H1 (cell line): Measurements from ENCODE around the gene TIMP3. TPM values are rescaled to one million over a fixed set of nuclear protein-coding genes. Genes with fewer than 3 reads are reported as not detected.

Experiments used
- CTCF ChIA-PET: fragments of 300-600 bp; sonication (Branson Sonifier 250); formaldehyde crosslinking; loops from one replicate; lab custom pipeline; 2021; ENCODE audit not compliant: partially characterized antibody; lab: Charles Lee
- POLR2A ChIA-PET: fragments of 300-600 bp; sonication (Branson Sonifier 250); formaldehyde crosslinking; loops from one replicate; lab custom pipeline; 2021; ENCODE audit warnings: inconsistent platforms; ENCODE audit not compliant: partially characterized antibody; lab: Charles Lee
- DNase-seq, 2 experiments: peaks; one replicate each; pipeline versions ENCODE4 v3.0.0 to v3.0.0-alpha.2; 2010 to 2022; ENCODE audit warnings: low spot score in 2 of 2, low read depth in 1 of 2, mixed read lengths in 1 of 2
- FAIRE-seq: peaks from 2 replicates; lab custom pipeline; 2011; peaks lifted over from hg19 to GRCh38; lab: Jason Lieb, UNC
- H2AFZ ChIP-seq: 2 replicates; pipeline ENCODE4 v1.8.1; 2012; ENCODE audit warnings: low read length, inconsistent platforms
- H2AK5ac ChIP-seq: 2 replicates; pipeline ENCODE4 v1.6.1; 2013; ENCODE audit warnings: low read depth, low read length
- H2BK120ac ChIP-seq: replicated peaks from 2 replicates; pipeline ENCODE3; 2013; ENCODE audit warnings: low read depth, low read length, inconsistent platforms
- H2BK12ac ChIP-seq: 2 replicates; pipeline ENCODE4 v1.6.1; 2013; ENCODE audit warnings: low read depth, low read length
- H2BK15ac ChIP-seq: 2 replicates; pipeline ENCODE4 v1.6.1; 2013; ENCODE audit warnings: low read length
- H2BK20ac ChIP-seq: 2 replicates; pipeline ENCODE4 v1.6.1; 2013; ENCODE audit warnings: low read length
- H2BK5ac ChIP-seq: 2 replicates; pipeline ENCODE4 v1.6.1; 2013; ENCODE audit warnings: low read depth, low read length
- H3K14ac ChIP-seq: 2 replicates; pipeline ENCODE4 v1.6.1; 2013; ENCODE audit warnings: inconsistent platforms; ENCODE audit not compliant: insufficient read length
- H3K18ac ChIP-seq: 2 replicates; pipeline ENCODE4 v1.6.1; 2013; ENCODE audit warnings: low read length; ENCODE audit errors: extremely low read depth
- H3K23ac ChIP-seq: 2 replicates; pipeline ENCODE4 v1.6.1; 2013; ENCODE audit warnings: inconsistent platforms; ENCODE audit not compliant: insufficient read length
- H3K23me2 ChIP-seq: 2 replicates; pipeline ENCODE4 v1.6.1; 2013; ENCODE audit warnings: low read depth, low read length
- H3K27ac ChIP-seq: 2 replicates; pipeline ENCODE4 v1.6.1; 2011; ENCODE audit warnings: low read depth, low read length, inconsistent platforms
- H3K27me3 ChIP-seq, 4 experiments: replicated peaks in 1 of 4; 1 replicate in 1 of 4; 2 replicates in 3 of 4; pipeline versions ENCODE4 v1.6.1 to v1.8.1; 2011 to 2013; ENCODE audit warnings: low read length in 3 of 4, mild to moderate bottlenecking in 3 of 4, inconsistent platforms in 2 of 4, mixed read lengths in 2 of 4, moderate library complexity in 1 of 4; ENCODE audit not compliant: control insufficient read depth in 3 of 4, insufficient read depth in 3 of 4; ENCODE audit errors: extremely low read depth in 1 of 4
- H3K36me3 ChIP-seq, 4 experiments: 2 replicates each; pipeline versions ENCODE4 v1.6.1 to v1.8.1; 2011 to 2013; ENCODE audit warnings: mild to moderate bottlenecking in 4 of 4, low read length in 3 of 4, moderate library complexity in 2 of 4, control low read depth in 1 of 4, inconsistent platforms in 1 of 4; ENCODE audit not compliant: insufficient read depth in 4 of 4, control insufficient read depth in 2 of 4
- H3K4ac ChIP-seq: replicated peaks from 2 replicates; pipeline ENCODE3; 2013; ENCODE audit warnings: low read length, low read depth, mixed read lengths, inconsistent platforms; ENCODE audit not compliant: insufficient read length
- H3K4me1 ChIP-seq, 4 experiments: replicated peaks in 1 of 4; 1 replicate in 1 of 4; 2 replicates in 3 of 4; pipeline versions ENCODE4 v1.6.1 to v1.8.1; 2011 to 2013; ENCODE audit warnings: low read length in 3 of 4, inconsistent platforms in 2 of 4, mixed read lengths in 1 of 4; ENCODE audit not compliant: insufficient read depth in 4 of 4, control insufficient read depth in 3 of 4
- H3K4me2 ChIP-seq, 2 experiments: 2 replicates each; pipeline versions ENCODE4 v1.6.1 to v1.8.1; 2011 to 2013; ENCODE audit warnings: low read depth in 2 of 2, low read length in 2 of 2, control low read depth in 1 of 2, inconsistent platforms in 1 of 2, mild to moderate bottlenecking in 1 of 2; ENCODE audit not compliant: insufficient read depth in 1 of 2
- H3K4me3 ChIP-seq, 4 experiments: fragments of 200-600, 300-600 bp in 1 of 4; sonication (generic), shearing (Covaris generic), sonication (Bioruptor Twin) in 1 of 4; 2 replicates each; pipeline versions ENCODE4 v1.5.1 to v1.8.1; 2011 to 2016; ENCODE audit warnings: low read length in 4 of 4, low read depth in 3 of 4, control low read depth in 2 of 4, inconsistent platforms in 2 of 4, mild to moderate bottlenecking in 2 of 4, mixed read lengths in 1 of 4, moderate library complexity in 1 of 4; ENCODE audit not compliant: insufficient read depth in 2 of 4; ENCODE audit errors: extremely low read depth in 1 of 4
- H3K56ac ChIP-seq: replicated peaks from 2 replicates; pipeline ENCODE3; 2013; ENCODE audit warnings: low read depth, mild to moderate bottlenecking, mixed read lengths, low read length, inconsistent platforms; ENCODE audit not compliant: insufficient read length
- H3K79me1 ChIP-seq: 2 replicates; pipeline ENCODE4 v1.6.1; 2013; ENCODE audit warnings: low read depth, low read length, control low read depth
- H3K79me2 ChIP-seq, 2 experiments: 2 replicates each; pipeline versions ENCODE4 v1.6.1 to v1.8.1; 2012 to 2013; ENCODE audit warnings: low read length in 2 of 2, mild to moderate bottlenecking in 2 of 2, inconsistent platforms in 1 of 2; ENCODE audit not compliant: insufficient read depth in 2 of 2, control insufficient read depth in 1 of 2
- H3K9ac ChIP-seq, 4 experiments: replicated peaks in 1 of 4; 1 replicate in 1 of 4; 2 replicates in 3 of 4; pipeline versions ENCODE4 v1.6.1 to v1.8.1; 2011 to 2013; ENCODE audit warnings: low read depth in 3 of 4, low read length in 3 of 4, control low read depth in 2 of 4, mild to moderate bottlenecking in 2 of 4, moderate library complexity in 2 of 4, inconsistent platforms in 1 of 4; ENCODE audit errors: extremely low read depth in 1 of 4
- H3K9me3 ChIP-seq, 2 experiments: 2 replicates each; pipeline versions ENCODE4 v1.6.1 to v1.8.1; 2012 to 2013; ENCODE audit warnings: mild to moderate bottlenecking in 2 of 2, moderate library complexity in 2 of 2, control low read depth in 1 of 2, inconsistent platforms in 1 of 2, low read depth in 1 of 2, low read length in 1 of 2, mixed read lengths in 1 of 2; ENCODE audit not compliant: insufficient read depth in 2 of 2
- H4K20me1 ChIP-seq, 2 experiments: replicated peaks in 1 of 2; 2 replicates each; pipeline versions ENCODE3 to v1.8.1; 2011 to 2013; ENCODE audit warnings: inconsistent platforms in 2 of 2, low read length in 2 of 2, mild to moderate bottlenecking in 1 of 2; ENCODE audit not compliant: insufficient read depth in 2 of 2, control insufficient read depth in 1 of 2
- H4K5ac ChIP-seq: 2 replicates; pipeline ENCODE4 v1.6.1; 2013; ENCODE audit warnings: low read length, low read depth, mixed read lengths, inconsistent platforms; ENCODE audit not compliant: insufficient read length
- H4K8ac ChIP-seq: 2 replicates; pipeline ENCODE4 v1.8.0; 2013; ENCODE audit warnings: mild to moderate bottlenecking, moderate library complexity, low read length, inconsistent platforms; ENCODE audit not compliant: insufficient read depth; ENCODE audit errors: extremely low read depth
- H4K91ac ChIP-seq: replicated peaks from 2 replicates; pipeline ENCODE3; 2013; ENCODE audit warnings: low read length, mixed read lengths, inconsistent platforms; ENCODE audit not compliant: insufficient read length
- NRF1 ChIP-seq: IDR thresholded peaks from 2 replicates; pipeline ENCODE4 v1.6.1; 2011; ENCODE audit warnings: mild to moderate bottlenecking, low read depth, low read length, improper control_type of control experiment
- SRF ChIP-seq: IDR thresholded peaks from 2 replicates; pipeline ENCODE4 v1.6.1; 2011; ENCODE audit warnings: mild to moderate bottlenecking, low read depth, low read length, moderate library complexity
- SUZ12 ChIP-seq: fragments of 200-600 bp; sonication (generic); IDR thresholded peaks from 2 replicates; pipeline ENCODE4 v1.6.1; 2012; ENCODE audit warnings: mild to moderate bottlenecking, inconsistent platforms, low read length, moderate library complexity, mixed read lengths
- ZNF274 ChIP-seq: IDR thresholded peaks from 2 replicates; pipeline ENCODE4 v1.7.0; 2012; ENCODE audit warnings: low read length, borderline replicate concordance; ENCODE audit errors: extremely low read depth
- WGBS, 2 experiments: shearing (Covaris generic) in 1 of 2; methylation state at CpG; one replicate each; pipeline versions ENCODE4 v1.1.6 to v1.1.7; 2013 to 2015; ENCODE audit warnings: low lambda C conversion rate in 2 of 2, mixed read lengths in 2 of 2, inconsistent platforms in 1 of 2, low coverage in 1 of 2, missing lambda C conversion rate in 1 of 2; ENCODE audit not compliant: insufficient replicate concordance in 2 of 2, insufficient coverage in 1 of 2, insufficient read length in 1 of 2; ENCODE audit errors: extremely low coverage in 1 of 2, missing lambda C conversion rate in 1 of 2; 5-methylcytosine and 5-hydroxymethylcytosine counted together
- polyA plus RNA-seq, 7 experiments: library from polyadenylated mRNA; depleted of rRNA in 3 of 7; stranded (reverse) in 5 of 7; unstranded in 2 of 7; fragments of >200 nt in 5 of 7; fragments of 200-250 nt in 2 of 7; gene quantifications; 1 replicate in 5 of 7; 2 replicates in 1 of 7; 4 replicates in 1 of 7; pipeline versions ENCODE4 v1.2.1 to v1.2.3, GENCODE V29; 2011 to 2013; ENCODE audit warnings: missing spikeins in 2 of 7, mixed read lengths in 2 of 7
- total RNA-seq: library from RNA; stranded (reverse); fragmentation: NEBNext Ultra II Directional; extraction: Animal tissue kit (Norgen Biotek cat#: 25700); gene quantifications from 2 replicates; pipeline ENCODE4 v1.2.1, GENCODE V29; 2021

TIMP3 gene
- total and polyA plus RNA-seq, 2 of the 8 experiments (the other 6 are each of a cell fraction or from before 2014, with no cell fraction given) = 1.3 to 4.7 TPM

DNA sequence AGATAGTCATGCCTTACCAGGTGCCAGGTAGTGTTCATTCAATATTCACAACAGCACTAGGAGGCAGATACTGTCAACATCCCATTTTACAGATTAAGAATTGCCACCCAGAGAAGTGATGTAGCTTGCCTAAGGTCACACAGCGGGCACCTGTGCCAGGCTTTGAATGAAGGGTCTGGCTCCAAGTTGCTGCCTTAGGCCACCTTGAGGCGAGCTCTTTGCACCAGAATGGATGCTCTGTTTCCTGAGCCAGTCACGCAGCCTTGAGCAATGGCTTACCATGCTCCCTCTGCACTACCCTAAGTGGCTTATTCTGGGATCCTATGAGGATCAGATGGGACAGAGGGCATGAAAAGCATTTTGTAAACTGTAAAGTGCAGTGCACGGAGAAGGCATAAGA is 25.1 kb upstream of the TIMP3 start:
- no peaks in the 10 kb centered on the region for H3K79me1 ChIP-seq
- H2BK15ac ChIP-seq = no peak overlapping the region
- no peak overlapping the region for H3K9ac ChIP-seq
- peaks cover 0 to 2% of the 10 kb centered on the region in 2 experiments for H4K20me1 ChIP-seq
- no peak for FAIRE-seq
- H2BK5ac ChIP-seq = no peak overlapping the region
- H4K91ac ChIP-seq = no peak overlapping the region
- no peak overlapping the region for H3K14ac ChIP-seq
- no peak overlapping the region for H2AFZ ChIP-seq
- H2BK20ac ChIP-seq = no peak overlapping the region
- H3K23ac ChIP-seq = no peak overlapping the region
- no peak overlapping the region for H4K5ac ChIP-seq
- H3K36me3 ChIP-seq = no peaks in the 10 kb centered on the region
- no peak overlapping the region for H2AK5ac ChIP-seq
- no peak overlapping the region for H3K4me3 ChIP-seq
- H3K4me2 ChIP-seq = no peak overlapping the region
- H4K8ac ChIP-seq = no peak overlapping the region
- WGBS, 2 experiments = 92% methylated on average over 4 of the region's 4 CpGs; no CpG with 5 or more reads in 1 of the 2 experiments
- peaks cover 0 to 4% (median 3%) of the 10 kb centered on the region in 4 experiments; a peak in 3 of 7 replicates for H3K4me1 ChIP-seq
- H3K27me3 ChIP-seq = no peaks in the 10 kb centered on the region
- H2BK12ac ChIP-seq = no peak overlapping the region
- no peak overlapping the region for H3K4ac ChIP-seq
- ChIA-PET CTCF (interaction anchor here (0.9 to 3.5 kb wide), 17 partner anchors 10 to 433 kb away, joined by 3 to 47 read pairs (median 6); no protein-coding TSS in a partner anchor), POLR2A (no interaction called here)
- H3K79me2 ChIP-seq = no peaks in the 10 kb centered on the region
- H3K27ac ChIP-seq = no peak overlapping the region
- no peak overlapping the region for H2BK120ac ChIP-seq
- no peaks in the 10 kb centered on the region for H3K23me2 ChIP-seq
- H3K9me3 ChIP-seq = no peaks in the 10 kb centered on the region
- no peak overlapping the region for H3K56ac ChIP-seq
- H3K18ac ChIP-seq = no peak overlapping the region
- no peak for DNase-seq
- TF ChIP-seq NRF1 (no peak), SUZ12 (no peak), SRF (no peak), ZNF274 (no peak)
